Activated T-helper 17 cell treated with anti-CD3 and anti-CD28 coated beads, Interleukin-2, amount 50 U/mL, for 72 hours (primary cell): Measurements from ENCODE around the gene LRP5. TPM values are rescaled to one million over a fixed set of nuclear protein-coding genes. Genes with fewer than 3 reads are reported as not detected.
"Not testable (repeated sequence)": the region's sequence is repeated elsewhere in the genome, so short reads cannot be mapped to it uniquely, and the experiment has no call there.

Source experiments
- ATAC-seq: fragments of 150-1000 bp; cut with Tn5 transposase; replicated peaks from 2 replicates; pipeline ENCODE4 v1.10.0; 2021; ENCODE audit warnings: mild to moderate bottlenecking, moderate library complexity
- H3K27ac Mint-ChIP-seq: one replicate; pipeline ENCODE4 v1.8.0; 2022; ENCODE audit warnings: mixed read lengths
- H3K27me3 Mint-ChIP-seq: one replicate; pipeline ENCODE4 v1.8.0; 2022; ENCODE audit warnings: mixed read lengths
- H3K36me3 Mint-ChIP-seq: one replicate; pipeline ENCODE4 v1.8.0; 2022; ENCODE audit warnings: low read depth, mild to moderate bottlenecking, mixed read lengths
- H3K4me1 Mint-ChIP-seq: one replicate; pipeline ENCODE4 v1.8.0; 2022; ENCODE audit warnings: mixed read lengths
- H3K4me3 Mint-ChIP-seq: one replicate; pipeline ENCODE4 v1.8.0; 2022; ENCODE audit warnings: mild to moderate bottlenecking, mixed read lengths
- H3K9me3 Mint-ChIP-seq: one replicate; pipeline ENCODE4 v1.8.0; 2022; ENCODE audit warnings: mixed read lengths
- total RNA-seq, 2 donors: library from RNA; stranded (reverse); gene quantifications; one replicate each; pipeline ENCODE4 v1.2.3, GENCODE V29; 2022

The LRP5 gene
- total RNA-seq, 2 donors from 2014 or later, result 4.6 to 6.0 TPM

DNA sequence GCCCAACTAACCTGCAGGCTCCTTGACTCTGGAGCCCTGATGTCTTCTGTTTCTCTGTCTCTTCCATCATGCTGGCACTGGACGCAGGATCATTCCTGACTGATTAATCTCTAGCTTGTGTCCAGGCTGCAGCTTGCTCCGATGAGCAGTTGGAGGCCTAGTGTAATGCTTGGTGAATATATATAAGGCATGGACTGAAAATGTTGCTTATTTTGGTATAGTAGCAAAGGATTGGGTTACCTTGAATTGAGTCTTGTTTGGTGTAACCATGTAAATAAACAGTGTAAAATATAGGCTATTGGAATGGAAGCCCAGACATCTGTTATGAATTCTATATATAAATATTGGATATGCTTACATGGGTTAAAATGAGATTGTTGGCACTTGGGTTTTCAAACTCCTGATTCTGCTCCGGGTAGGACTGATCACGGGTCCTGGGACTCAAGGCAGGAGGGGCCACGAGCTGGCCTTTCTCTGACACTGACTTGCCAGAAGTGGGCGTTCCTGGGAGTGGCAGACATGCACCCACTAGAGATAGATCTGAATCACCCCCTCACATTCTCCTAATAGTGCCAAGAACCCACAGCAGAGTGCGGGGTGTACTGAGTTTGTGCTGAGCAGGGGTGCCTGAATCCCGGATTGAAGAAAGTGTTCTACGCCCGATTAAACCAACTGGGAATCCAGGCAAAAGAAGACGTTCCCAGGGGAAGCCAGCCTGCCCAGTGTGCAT is 25.8 kb downstream of the LRP5 start:
- Mint-ChIP-seq H3K4me1 (peaks cover 36% of the 10 kb centered on the region), H3K36me3 (no peaks in the 10 kb centered on the region), H3K27me3 (no peaks in the 10 kb centered on the region), H3K4me3 (peak overlapping the region; percentile 50), H3K9me3 (no peaks in the 10 kb centered on the region), H3K27ac (peak overlapping the region; percentile 75)
- ATAC-seq, result no peak

- no peaks in the 10 kb centered on the region for H3K27me3 Mint-ChIP-seq
- peaks cover 36% of the 10 kb centered on the region for H3K4me1 Mint-ChIP-seq
- no peaks in the 10 kb centered on the region for H3K36me3 Mint-ChIP-seq
Measured at GRCh38 chr11:68340003-68340767, 27.8 kb downstream of the LRP5 start.

GRCh38 chr11:68340784-68341556 is 28.6 kb downstream of the LRP5 start:
- ATAC-seq, result peak; percentile 70
- Mint-ChIP-seq H3K27me3 (no peaks in the 10 kb centered on the region), H3K4me3 (peak overlapping the region; percentile 12), H3K36me3 (no peaks in the 10 kb centered on the region), H3K27ac (peak overlapping the region; percentile 9), H3K9me3 (no peaks in the 10 kb centered on the region), H3K4me1 (peaks cover 31% of the 10 kb centered on the region)

More at GRCh38 chr11:68340003-68340767, 27.8 kb downstream of the LRP5 start:
- ATAC-seq, result peak; percentile 89
- Mint-ChIP-seq H3K4me3 (peak overlapping the region; percentile 12), H3K27ac (peak overlapping the region; percentile 9), H3K9me3 (no peaks in the 10 kb centered on the region)

GRCh38 chr11:68341557-68342458 is 29.4 kb downstream of the LRP5 start:
- Mint-ChIP-seq H3K27ac (peak overlapping the region; percentile 9), H3K9me3 (no peaks in the 10 kb centered on the region), H3K27me3 (no peaks in the 10 kb centered on the region), H3K4me1 (peaks cover 28% of the 10 kb centered on the region), H3K36me3 (no peaks in the 10 kb centered on the region), H3K4me3 (no peak overlapping the region)
- ATAC-seq, result no peak

DNA sequence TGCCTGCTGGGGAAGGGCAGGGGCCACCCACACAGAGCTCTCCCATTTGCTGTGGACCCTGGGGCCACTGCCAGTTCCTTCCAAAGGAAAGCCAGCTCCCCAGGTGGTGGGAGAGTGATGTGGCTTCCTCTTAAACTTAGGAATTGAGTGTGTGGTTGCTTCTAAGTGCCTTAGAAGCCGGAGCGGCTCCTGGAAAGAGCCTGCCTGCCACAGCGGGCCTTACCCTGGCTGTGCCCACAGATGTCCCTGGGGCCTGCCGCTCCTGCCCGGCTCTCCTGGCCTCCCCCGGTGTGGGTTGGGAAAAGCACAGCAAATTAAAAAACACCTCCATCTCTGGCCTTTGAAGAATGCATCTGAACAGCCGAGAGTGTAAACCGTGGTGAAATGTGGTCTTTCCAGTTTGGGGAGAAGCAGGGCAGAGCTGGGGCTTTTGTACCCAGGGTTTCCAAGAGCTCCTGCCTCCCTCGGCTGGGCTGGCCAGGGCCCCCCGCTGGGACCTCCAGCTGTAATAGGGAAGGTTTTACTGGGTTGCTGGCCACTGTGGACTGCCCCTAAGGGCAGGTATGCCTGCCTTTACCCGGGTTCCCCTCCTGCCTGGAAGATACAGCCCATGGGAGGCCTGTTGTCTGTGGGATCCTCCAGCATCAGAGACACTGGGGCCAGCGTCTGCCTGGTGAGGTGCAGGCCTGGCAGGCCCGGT is 30.2 kb downstream of the LRP5 start:
- ATAC-seq, result no peak
- Mint-ChIP-seq H3K27ac (no peak overlapping the region), H3K4me3 (no peak overlapping the region), H3K27me3 (no peaks in the 10 kb centered on the region), H3K4me1 (peaks cover 20% of the 10 kb centered on the region), H3K9me3 (no peaks in the 10 kb centered on the region), H3K36me3 (no peaks in the 10 kb centered on the region)

GRCh38 chr11:68343761-68344256 is 31.4 kb downstream of the LRP5 start:
- Mint-ChIP-seq H3K36me3 (no peaks in the 10 kb centered on the region), H3K27me3 (no peaks in the 10 kb centered on the region), H3K4me3 (no peak overlapping the region), H3K9me3 (no peaks in the 10 kb centered on the region), H3K27ac (no peak overlapping the region), H3K4me1 (peaks cover 12% of the 10 kb centered on the region)
- no peak for ATAC-seq

DNA sequence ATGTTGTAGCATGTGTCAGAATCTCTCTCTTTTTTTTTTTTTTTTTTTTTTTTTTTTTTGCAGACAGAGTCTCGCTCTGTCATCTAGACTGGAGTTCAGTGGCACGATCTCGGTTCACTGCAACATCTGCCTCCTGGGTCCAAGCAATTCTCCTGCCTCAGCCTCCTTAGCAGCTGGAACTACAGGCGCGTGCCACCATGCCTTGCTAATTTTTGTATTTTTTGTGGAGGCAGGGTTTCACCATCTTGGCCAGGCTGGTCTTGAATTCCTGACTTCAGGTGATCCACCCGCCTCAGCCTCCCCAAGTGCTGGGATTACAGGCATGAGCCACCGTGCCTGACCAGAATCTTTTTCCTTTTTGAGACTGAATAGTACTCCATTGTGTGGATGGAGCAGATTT is 32.4 kb downstream of the LRP5 start:
- not testable (repeated sequence) for H3K27me3 Mint-ChIP-seq, ATAC-seq, H3K4me3 Mint-ChIP-seq, H3K27ac Mint-ChIP-seq, H3K4me1 Mint-ChIP-seq, H3K36me3 Mint-ChIP-seq, H3K9me3 Mint-ChIP-seq

DNA sequence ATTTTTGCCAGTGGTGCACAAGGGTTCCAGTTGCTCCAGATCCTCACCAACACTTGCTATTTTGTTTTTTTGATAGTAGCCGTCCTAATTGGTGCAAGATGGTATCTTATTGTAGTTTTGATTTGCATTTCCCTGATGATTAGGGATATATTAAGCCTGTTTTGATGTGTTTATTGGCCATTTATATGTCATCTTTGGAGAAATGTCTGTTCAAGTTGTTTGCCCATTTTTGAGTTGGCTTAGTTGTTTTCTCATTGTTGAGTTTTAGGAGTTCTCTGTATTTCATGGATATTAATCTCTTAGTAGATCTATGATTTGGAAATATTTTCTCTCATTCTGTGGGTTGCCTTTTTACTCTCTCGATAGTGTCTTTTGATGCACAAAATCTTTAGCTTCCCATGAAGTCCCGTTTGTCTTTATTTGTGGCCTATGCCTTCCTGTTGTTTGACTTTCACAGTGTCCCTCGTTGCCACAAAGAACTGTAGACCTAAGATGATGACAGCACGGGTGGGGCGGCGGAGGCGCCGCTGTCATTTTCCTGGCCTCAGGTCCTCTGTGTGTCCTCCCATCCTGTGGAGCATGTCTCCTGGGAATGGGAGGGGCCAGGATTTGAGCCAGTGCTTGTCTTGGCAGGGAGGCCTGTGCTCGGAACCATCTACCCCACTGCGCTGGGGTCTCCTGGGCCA is 33.5 kb downstream of the LRP5 start:
- no peaks in the 10 kb centered on the region for H3K27me3 Mint-ChIP-seq
- no peak for ATAC-seq
- no peaks in the 10 kb centered on the region for H3K9me3 Mint-ChIP-seq
- H3K4me3 Mint-ChIP-seq, result no peak overlapping the region
- peaks cover 3% of the 10 kb centered on the region for H3K4me1 Mint-ChIP-seq
- no peaks in the 10 kb centered on the region for H3K36me3 Mint-ChIP-seq
- H3K27ac Mint-ChIP-seq, result no peak overlapping the region

- Mint-ChIP-seq H3K4me1 (no peaks in the 10 kb centered on the region), H3K27ac (no peak overlapping the region), H3K9me3 (no peaks in the 10 kb centered on the region), H3K4me3 (no peak overlapping the region), H3K36me3 (no peaks in the 10 kb centered on the region), H3K27me3 (no peaks in the 10 kb centered on the region)
- no peak for ATAC-seq
Measured at GRCh38 chr11:68346462-68346790, 34.0 kb downstream of the LRP5 start.

GRCh38 chr11:68347345-68347744 is 35.0 kb downstream of the LRP5 start:
- no peak for ATAC-seq
- no peak overlapping the region for H3K4me3 Mint-ChIP-seq
- H3K4me1 Mint-ChIP-seq, result no peaks in the 10 kb centered on the region

DNA sequence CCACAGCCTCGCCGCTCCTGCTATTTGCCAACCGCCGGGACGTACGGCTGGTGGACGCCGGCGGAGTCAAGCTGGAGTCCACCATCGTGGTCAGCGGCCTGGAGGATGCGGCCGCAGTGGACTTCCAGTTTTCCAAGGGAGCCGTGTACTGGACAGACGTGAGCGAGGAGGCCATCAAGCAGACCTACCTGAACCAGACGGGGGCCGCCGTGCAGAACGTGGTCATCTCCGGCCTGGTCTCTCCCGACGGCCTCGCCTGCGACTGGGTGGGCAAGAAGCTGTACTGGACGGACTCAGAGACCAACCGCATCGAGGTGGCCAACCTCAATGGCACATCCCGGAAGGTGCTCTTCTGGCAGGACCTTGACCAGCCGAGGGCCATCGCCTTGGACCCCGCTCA is 35.5 kb downstream of the LRP5 start:
- Mint-ChIP-seq H3K27ac (no peak overlapping the region), H3K36me3 (no peaks in the 10 kb centered on the region), H3K27me3 (no peaks in the 10 kb centered on the region), H3K4me1 (no peaks in the 10 kb centered on the region), H3K4me3 (no peak overlapping the region), H3K9me3 (no peaks in the 10 kb centered on the region)
- no peak for ATAC-seq

More at GRCh38 chr11:68347345-68347744, 35.0 kb downstream of the LRP5 start:
- no peaks in the 10 kb centered on the region for H3K36me3 Mint-ChIP-seq
- H3K9me3 Mint-ChIP-seq, result no peaks in the 10 kb centered on the region
- H3K27ac Mint-ChIP-seq, result no peak overlapping the region
- no peaks in the 10 kb centered on the region for H3K27me3 Mint-ChIP-seq

- Mint-ChIP-seq H3K4me1 (no peaks in the 10 kb centered on the region), H3K27ac (no peak overlapping the region), H3K4me3 (no peak overlapping the region), H3K9me3 (no peaks in the 10 kb centered on the region), H3K36me3 (no peaks in the 10 kb centered on the region), H3K27me3 (no peaks in the 10 kb centered on the region)
- ATAC-seq, result no peak
Measured at GRCh38 chr11:68349461-68350249, 37.3 kb downstream of the LRP5 start.
